Fibroblast of villous mesenchyme (primary cell): Measurements from ENCODE around the gene VWA5B1. TPM values are rescaled to one million over a fixed set of nuclear protein-coding genes. Genes with fewer than 3 reads are reported as not detected.

ENCODE experiments used
- DNase-seq: peaks from one replicate; pipeline ENCODE4 v3.0.0-alpha.2; 2010; ENCODE audit warnings: low read depth
- H3K4me3 ChIP-seq: 2 replicates; pipeline ENCODE4 v1.5.1; 2011; ENCODE audit warnings: low read depth, mild to moderate bottlenecking, low read length
- total RNA-seq: library from RNA; depleted of rRNA; stranded (reverse); fragments of >200 nt; gene quantifications from 2 replicates; pipeline ENCODE4 v1.2.3, GENCODE V29; 2012
- TF ChIP-seq, protein P1 (sequence below): IDR thresholded peaks from 2 replicates; pipeline ENCODE4 v1.5.1; 2012; ENCODE audit warnings: low read depth, mild to moderate bottlenecking, low read length; ENCODE audit not compliant: insufficient read depth

The VWA5B1 gene
- total RNA-seq, 1 donor = not detected

- DNase-seq = no peak
- TF ChIP-seq, protein P1, sequence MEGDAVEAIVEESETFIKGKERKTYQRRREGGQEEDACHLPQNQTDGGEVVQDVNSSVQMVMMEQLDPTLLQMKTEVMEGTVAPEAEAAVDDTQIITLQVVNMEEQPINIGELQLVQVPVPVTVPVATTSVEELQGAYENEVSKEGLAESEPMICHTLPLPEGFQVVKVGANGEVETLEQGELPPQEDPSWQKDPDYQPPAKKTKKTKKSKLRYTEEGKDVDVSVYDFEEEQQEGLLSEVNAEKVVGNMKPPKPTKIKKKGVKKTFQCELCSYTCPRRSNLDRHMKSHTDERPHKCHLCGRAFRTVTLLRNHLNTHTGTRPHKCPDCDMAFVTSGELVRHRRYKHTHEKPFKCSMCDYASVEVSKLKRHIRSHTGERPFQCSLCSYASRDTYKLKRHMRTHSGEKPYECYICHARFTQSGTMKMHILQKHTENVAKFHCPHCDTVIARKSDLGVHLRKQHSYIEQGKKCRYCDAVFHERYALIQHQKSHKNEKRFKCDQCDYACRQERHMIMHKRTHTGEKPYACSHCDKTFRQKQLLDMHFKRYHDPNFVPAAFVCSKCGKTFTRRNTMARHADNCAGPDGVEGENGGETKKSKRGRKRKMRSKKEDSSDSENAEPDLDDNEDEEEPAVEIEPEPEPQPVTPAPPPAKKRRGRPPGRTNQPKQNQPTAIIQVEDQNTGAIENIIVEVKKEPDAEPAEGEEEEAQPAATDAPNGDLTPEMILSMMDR = no peak
- no peak overlapping the region for H3K4me3 ChIP-seq
Measured at GRCh38 chr1:20312310-20312709, 21.6 kb downstream of the VWA5B1 start.

- no peak for DNase-seq
- TF ChIP-seq, protein P1 = no peak
Measured at GRCh38 chr1:20312818-20313217, 22.1 kb downstream of the VWA5B1 start.

GRCh38 chr1:20317471-20317870 lies 26.8 kb downstream of the VWA5B1 start:
- no peak overlapping the region for H3K4me3 ChIP-seq
- no peak for DNase-seq
- TF ChIP-seq, protein P1 = no peak

More at GRCh38 chr1:20312818-20313217, 22.1 kb downstream of the VWA5B1 start:
- no peak overlapping the region for H3K4me3 ChIP-seq

GRCh38 chr1:20318521-20318920 lies 27.8 kb downstream of the VWA5B1 start:
- no peak overlapping the region for H3K4me3 ChIP-seq
- TF ChIP-seq, protein P1 = no peak
- no peak for DNase-seq

DNA sequence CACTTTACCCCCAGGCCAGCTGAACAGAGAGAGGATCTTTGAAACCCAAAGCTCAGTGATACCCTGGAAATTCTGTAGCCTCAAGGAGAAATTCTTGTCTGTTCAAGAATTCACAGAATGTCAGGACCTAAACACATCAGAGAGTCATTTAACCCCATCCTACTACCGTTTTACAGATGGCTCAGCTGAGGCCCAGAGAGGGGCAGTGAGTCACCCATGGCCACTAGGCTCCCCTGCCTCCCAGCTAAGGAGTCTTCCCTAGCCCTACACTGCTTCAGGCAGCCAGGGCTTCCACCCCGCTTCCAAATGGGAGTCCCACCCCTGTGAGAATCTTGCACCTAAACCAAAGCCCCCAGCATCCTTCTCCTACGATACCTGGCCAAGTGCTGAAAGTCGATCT lies 28.3 kb downstream of the VWA5B1 start:
- H3K4me3 ChIP-seq = no peak overlapping the region
- DNase-seq = no peak
- TF ChIP-seq, protein P1 = no peak

GRCh38 chr1:20319456-20320220 lies 29.0 kb downstream of the VWA5B1 start:
- TF ChIP-seq, protein P1 = no peak
- DNase-seq = no peak
- no peak overlapping the region for H3K4me3 ChIP-seq

DNA sequence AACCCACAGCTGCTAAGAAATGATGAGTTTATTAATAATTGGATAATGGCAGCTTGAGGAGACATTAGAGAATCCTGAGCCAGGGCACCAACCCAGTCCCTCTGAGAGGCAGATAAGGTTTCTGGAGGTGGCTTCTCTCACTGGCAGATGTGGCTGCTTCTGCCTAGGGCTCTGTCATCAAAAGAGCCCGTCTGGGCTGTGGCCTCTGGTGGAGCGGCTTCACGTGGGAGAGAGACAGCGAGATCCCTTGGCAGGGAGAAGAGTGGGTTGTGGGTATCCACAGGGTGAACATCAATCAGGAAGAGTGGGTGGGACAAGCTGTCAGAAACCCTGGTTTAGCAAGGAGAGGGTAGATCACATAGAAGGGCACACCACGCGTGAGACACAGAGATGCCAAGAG lies 30.0 kb downstream of the VWA5B1 start:
- DNase-seq = no peak
- TF ChIP-seq, protein P1 = no peak
- H3K4me3 ChIP-seq = no peak overlapping the region
